Ishikawa (cell line): Measurements from ENCODE around the gene PTN.

ENCODE experiments used
- CEBPB ChIP-seq: IDR thresholded peaks from 2 replicates; pipeline ENCODE4 v1.6.1; 2012
- CREB1 ChIP-seq: IDR thresholded peaks from 2 replicates; pipeline ENCODE4 v1.6.1; 2012; ENCODE audit warnings: low read depth
- EGR1 ChIP-seq: IDR thresholded peaks from 2 replicates; pipeline ENCODE4 v1.6.1; 2012
- EP300 ChIP-seq: IDR thresholded peaks from 2 replicates; pipeline ENCODE4 v1.6.1; 2012; ENCODE audit warnings: borderline replicate concordance
- FOXM1 ChIP-seq: IDR thresholded peaks from 2 replicates; pipeline ENCODE4 v1.6.1; 2012; ENCODE audit warnings: low read depth, borderline replicate concordance
- NFIC ChIP-seq: IDR thresholded peaks from 2 replicates; pipeline ENCODE4 v1.6.1; 2012
- RAD21 ChIP-seq: IDR thresholded peaks from 2 replicates; pipeline ENCODE4 v1.6.1; 2012; ENCODE audit warnings: low read depth
- TAF1 ChIP-seq: IDR thresholded peaks from 2 replicates; pipeline ENCODE4 v1.6.1; 2012; ENCODE audit warnings: low read depth, mild to moderate bottlenecking
- TCF12 ChIP-seq: IDR thresholded peaks from 2 replicates; pipeline ENCODE4 v1.6.1; 2012; ENCODE audit warnings: low read depth
- TEAD4 ChIP-seq: IDR thresholded peaks from 2 replicates; pipeline ENCODE4 v1.6.1; 2012
- YY1 ChIP-seq: IDR thresholded peaks from 2 replicates; pipeline ENCODE4 v1.6.1; 2012; ENCODE audit warnings: low read depth
- ZBTB7A ChIP-seq: IDR thresholded peaks from 2 replicates; pipeline ENCODE4 v1.6.1; 2012; ENCODE audit warnings: low read depth
- TF ChIP-seq, protein P1 (sequence below): IDR thresholded peaks from 2 replicates; pipeline ENCODE4 v1.6.1; 2012; ENCODE audit warnings: low read depth, mild to moderate bottlenecking
- TF ChIP-seq, protein P2 (sequence below): IDR thresholded peaks from 2 replicates; pipeline ENCODE4 v1.6.1; 2012
- TF ChIP-seq, protein P3 (sequence below): IDR thresholded peaks from 2 replicates; pipeline ENCODE4 v1.6.1; 2012

PTN gene

DNA sequence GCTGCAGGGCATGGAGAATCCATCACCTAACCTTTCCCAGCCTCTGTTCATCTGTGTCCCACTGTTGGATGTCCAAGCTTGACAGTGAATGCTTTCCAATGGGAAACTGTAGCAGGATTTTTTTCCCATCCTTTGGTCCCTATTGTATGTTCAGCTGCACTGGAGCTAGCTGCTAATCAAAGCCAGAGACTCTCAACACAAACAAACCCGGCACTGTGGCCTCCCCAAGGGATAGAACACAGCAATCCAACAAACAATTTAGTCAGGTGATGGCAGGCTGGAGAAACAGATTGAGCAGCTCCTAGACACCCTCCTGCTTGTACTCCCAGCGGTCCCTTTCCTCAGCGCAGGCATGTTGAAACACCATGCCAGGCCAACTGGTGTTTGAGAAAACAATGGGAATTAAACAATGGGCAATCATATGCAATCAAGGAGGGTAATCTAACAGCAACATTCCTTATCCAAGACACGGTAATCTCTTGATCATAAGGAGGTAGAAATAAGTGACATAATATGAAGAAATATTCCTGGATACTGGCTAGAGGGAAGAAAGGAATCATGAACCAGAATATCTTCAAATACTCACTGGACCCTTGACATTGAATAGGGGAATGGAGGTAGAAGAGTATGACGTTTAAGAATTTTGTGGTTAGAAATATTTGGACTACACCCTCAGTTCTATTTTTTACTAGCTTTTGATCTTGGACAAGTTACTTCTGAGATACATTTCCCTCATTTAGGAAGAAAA, 15.0 kb downstream of the PTN start:
- TF ChIP-seq FOXM1 (no peak), CREB1 (no peak), EGR1 (no peak), TEAD4 (no peak), ZBTB7A (no peak), TAF1 (no peak), RAD21 (no peak), YY1 (no peak)
- TF ChIP-seq, protein P1, sequence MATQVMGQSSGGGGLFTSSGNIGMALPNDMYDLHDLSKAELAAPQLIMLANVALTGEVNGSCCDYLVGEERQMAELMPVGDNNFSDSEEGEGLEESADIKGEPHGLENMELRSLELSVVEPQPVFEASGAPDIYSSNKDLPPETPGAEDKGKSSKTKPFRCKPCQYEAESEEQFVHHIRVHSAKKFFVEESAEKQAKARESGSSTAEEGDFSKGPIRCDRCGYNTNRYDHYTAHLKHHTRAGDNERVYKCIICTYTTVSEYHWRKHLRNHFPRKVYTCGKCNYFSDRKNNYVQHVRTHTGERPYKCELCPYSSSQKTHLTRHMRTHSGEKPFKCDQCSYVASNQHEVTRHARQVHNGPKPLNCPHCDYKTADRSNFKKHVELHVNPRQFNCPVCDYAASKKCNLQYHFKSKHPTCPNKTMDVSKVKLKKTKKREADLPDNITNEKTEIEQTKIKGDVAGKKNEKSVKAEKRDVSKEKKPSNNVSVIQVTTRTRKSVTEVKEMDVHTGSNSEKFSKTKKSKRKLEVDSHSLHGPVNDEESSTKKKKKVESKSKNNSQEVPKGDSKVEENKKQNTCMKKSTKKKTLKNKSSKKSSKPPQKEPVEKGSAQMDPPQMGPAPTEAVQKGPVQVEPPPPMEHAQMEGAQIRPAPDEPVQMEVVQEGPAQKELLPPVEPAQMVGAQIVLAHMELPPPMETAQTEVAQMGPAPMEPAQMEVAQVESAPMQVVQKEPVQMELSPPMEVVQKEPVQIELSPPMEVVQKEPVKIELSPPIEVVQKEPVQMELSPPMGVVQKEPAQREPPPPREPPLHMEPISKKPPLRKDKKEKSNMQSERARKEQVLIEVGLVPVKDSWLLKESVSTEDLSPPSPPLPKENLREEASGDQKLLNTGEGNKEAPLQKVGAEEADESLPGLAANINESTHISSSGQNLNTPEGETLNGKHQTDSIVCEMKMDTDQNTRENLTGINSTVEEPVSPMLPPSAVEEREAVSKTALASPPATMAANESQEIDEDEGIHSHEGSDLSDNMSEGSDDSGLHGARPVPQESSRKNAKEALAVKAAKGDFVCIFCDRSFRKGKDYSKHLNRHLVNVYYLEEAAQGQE = no peak
- TF ChIP-seq, protein P2, sequence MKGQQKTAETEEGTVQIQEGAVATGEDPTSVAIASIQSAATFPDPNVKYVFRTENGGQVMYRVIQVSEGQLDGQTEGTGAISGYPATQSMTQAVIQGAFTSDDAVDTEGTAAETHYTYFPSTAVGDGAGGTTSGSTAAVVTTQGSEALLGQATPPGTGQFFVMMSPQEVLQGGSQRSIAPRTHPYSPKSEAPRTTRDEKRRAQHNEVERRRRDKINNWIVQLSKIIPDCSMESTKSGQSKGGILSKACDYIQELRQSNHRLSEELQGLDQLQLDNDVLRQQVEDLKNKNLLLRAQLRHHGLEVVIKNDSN = no peak
- TF ChIP-seq, protein P3, sequence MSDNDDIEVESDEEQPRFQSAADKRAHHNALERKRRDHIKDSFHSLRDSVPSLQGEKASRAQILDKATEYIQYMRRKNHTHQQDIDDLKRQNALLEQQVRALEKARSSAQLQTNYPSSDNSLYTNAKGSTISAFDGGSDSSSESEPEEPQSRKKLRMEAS = no peak

DNA sequence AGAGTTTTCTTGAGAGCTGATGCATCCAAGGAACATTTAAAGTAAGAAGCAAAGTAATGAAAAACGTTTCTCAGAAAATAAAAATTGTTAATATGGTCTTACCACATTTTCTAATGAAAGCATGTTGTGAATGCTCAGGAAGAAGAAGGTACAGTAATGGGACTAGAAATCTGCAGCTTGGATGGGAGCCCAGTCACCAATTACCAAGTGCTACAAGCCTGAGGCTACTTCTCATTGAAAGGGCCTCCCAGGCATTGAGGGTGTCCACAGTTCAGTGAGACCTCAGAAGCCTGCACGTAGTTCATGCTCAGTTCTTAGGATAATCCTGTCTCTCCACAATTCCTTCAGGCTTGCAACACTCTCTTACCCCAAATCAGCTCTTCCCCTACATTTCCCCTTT, 17.6 kb downstream of the PTN start:
- no peak for TF ChIP-seq TAF1
- TF ChIP-seq, protein P3 = no peak
- TF ChIP-seq CREB1 = no peak
- TF ChIP-seq EP300 = no peak
- TF ChIP-seq RAD21 = no peak
- TF ChIP-seq TEAD4 = no peak
- no peak for TF ChIP-seq NFIC
- TF ChIP-seq, protein P2 = no peak
- TF ChIP-seq ZBTB7A = no peak
- no peak for TF ChIP-seq FOXM1
- TF ChIP-seq YY1 = no peak
- TF ChIP-seq, protein P1 = no peak
- TF ChIP-seq TCF12 = no peak
- TF ChIP-seq EGR1 = no peak
- no peak for TF ChIP-seq CEBPB

DNA sequence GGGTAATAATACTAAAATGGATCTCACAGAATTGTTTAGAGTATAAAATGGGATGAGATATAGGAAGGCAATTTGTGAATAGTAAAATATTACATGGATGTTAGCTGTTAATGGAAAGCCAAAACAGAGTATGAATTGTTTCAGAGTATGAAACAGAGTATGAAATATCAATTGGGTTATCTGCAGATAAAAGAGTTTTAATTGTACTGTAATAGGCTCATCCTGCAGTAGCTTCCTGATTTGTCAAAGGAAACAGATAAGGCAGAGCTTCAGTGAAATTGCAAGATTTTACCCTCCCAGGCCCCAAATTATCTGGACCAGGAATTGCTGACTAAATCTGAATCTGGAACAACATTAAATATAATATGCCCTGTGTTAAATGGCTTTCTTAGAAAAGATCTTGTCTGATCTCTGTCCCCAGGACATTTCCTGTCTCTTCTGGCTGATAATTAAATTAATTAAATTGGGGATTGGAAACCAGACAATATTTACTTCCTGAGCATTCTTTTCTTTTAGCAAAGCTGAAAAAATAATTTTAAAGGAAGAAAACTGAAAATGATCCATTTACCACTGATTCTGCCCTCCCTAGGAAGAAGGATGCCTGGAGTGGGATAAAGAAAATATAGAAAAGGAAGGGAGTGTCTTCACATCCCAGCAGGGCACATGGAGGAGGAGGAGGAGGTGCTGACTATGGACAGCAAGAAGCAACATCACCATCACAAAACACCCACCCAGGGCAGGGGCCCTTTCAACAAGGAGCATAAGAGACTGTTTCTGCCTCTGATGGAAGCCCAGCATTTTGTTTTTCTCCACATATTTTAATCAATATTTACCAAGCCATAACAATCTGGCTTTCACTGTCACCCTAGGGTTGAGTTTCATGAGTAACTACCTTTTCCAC, 18.5 kb downstream of the PTN start:
- TF ChIP-seq RAD21 = no peak
- TF ChIP-seq EGR1 = no peak
- TF ChIP-seq, protein P3 = no peak
- no peak for TF ChIP-seq NFIC
- no peak for TF ChIP-seq CEBPB
- no peak for TF ChIP-seq CREB1
- TF ChIP-seq TCF12 = no peak
- TF ChIP-seq, protein P2 = no peak

DNA sequence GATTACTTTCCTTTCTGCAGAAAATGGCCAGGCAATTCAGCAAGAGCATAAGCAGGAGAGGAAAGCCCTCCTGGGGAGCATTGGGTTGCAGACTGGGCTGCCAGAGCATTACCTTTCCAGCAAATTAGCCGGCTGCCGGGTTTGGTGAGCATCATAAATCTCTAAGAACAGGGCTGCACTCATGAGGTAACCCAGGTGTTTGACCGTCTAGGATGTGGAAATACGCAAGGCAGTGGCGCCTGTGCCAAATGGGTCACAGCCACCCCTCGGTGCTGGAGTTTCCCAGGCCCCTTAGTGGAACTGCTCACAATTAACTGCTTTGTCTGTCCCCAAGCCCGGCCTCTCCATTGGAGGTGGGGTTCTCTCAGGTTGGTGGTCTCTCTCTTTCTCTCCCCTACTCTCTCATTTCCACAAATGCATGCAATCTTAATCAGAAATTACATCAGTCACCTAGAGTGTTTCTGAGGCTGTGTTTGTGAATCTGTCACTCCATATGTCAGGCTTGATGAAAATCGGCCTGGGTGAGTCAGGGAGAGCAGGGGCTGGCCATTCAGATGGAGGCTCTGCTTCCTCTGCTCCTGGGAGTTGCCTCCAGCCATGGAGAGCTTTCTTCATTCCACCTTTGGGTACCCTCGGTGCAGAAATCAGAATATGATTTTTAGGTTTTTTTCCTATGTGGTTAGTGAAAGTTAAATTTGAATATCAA, 26.7 kb downstream of the PTN start:
- TF ChIP-seq RAD21 (no peak), NFIC (no peak), TEAD4 (no peak), ZBTB7A (no peak), EGR1 (no peak), TCF12 (no peak), TAF1 (no peak), CEBPB (no peak), EP300 (no peak), CREB1 (no peak)
- TF ChIP-seq, protein P2 = no peak
- TF ChIP-seq, protein P1 = no peak
- TF ChIP-seq, protein P3 = no peak
